HG02973 (cell line): ENCODE results near the gene NEXN.
A peak's percentile ranks its signal among the peaks of the same experiment; 100 is the strongest.

Source experiments
- ATAC-seq: cut with Tn5 transposase; IDR thresholded peaks from one replicate; pipeline ENCODE4 v1.9.1; 2021; ENCODE audit warnings: moderate library complexity; ENCODE audit not compliant: unreplicated experiment

The NEXN gene

DNA sequence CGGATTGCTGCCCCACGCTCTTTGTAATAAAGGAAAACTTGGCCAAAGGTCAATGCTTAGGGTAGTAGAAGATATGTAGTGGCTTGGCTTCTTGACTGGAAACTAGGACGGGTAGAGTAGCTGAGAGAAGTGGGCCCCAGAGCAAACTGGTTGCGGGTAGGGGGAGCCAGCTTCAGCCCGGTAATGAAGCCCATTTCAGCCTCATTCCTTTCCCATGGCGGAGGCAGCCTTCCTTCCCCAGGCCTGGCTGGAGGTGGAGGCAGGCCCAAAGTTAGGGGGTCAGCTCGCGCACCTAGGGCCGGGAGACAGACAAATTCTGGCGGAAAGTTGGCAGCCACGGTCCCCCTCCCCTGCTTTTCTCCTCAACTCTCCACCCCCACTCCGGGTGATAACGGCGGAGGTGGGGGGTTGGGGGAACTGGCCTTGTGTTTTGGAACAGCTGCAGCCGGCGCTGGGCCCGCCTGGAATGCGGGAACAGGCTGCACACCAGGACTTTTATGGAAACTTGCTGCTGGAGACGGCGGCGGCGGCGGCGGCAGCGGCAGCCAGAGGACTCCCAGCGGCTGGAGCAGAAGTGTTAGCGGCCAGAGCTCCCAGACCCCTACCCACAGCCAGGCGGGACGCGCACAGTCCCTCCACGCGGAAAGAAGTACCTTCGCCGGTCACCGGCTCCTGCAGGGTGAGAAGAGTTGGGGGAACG, at the start of gene NEXN:
Gene NEXN (plus strand): TSS at position 544 of the 700 bp plus-strand sequence. CDS start 27,483 bp downstream, outside the sequence.
- no peak for ATAC-seq

DNA sequence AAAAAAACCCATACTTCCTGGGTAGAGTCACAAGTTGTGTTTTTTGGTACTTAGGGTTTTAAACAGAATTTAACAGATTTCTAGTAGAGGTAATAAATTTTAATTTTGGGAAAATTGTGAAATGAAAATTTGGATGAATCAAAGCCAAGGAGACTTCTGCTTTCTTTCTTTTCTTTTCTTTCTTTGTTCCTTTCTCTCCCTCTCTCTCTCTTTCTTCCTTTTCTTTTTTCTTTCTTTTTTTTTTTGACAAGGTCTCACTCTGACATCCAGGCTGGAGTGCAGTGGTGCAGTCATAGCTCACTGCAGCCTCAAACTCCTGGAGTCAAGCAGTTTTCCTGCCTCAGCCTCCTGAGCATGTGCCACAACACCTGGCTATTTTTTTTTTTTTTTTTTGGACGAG, 46.9 kb upstream of the NEXN start:
- no peak for ATAC-seq

DNA sequence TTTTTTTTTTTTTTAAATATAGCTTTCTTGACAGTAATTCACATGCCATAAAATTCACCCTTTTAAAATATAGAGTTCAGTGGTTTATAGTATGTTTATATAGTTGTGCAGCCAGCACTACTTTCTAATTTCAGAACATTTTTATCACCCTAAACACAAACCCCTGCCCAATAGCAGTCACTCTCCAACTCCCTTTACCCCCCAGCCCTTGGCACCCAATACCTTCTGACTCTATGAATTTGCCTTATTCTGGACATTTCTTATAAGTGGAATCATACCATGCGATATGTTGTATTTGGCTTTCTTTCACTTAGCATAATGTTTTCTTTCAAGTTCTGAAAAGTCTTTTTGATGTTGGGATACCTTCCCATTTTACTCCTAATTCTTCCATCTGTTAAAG, 42.5 kb upstream of the NEXN start:
- ATAC-seq: no peak

DNA sequence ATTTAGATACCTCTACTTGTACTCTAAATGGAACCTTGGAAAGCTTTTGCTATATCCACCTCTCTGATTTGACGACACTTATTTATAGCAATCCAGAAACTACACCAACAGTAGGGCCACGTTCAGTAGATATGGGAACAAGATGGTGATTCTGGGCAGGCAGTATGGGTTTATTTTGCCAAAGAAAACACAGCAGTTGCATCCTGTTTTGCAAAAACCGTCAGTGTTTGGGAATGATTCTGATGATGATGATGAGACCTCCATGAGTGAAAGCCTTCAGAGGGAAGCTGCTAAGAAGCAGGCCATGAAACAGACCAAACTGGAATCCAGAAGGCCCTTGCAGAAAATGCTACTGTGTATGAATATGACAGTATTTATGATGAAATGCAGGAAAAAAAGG, 41.5 kb upstream of the NEXN start:
- no peak for ATAC-seq

- ATAC-seq: no peak
Measured at GRCh38 chr1:77847621-77848080, 40.8 kb upstream of the NEXN start.

- ATAC-seq: no peak
Measured at GRCh38 chr1:77850082-77850481, 38.3 kb upstream of the NEXN start.

DNA sequence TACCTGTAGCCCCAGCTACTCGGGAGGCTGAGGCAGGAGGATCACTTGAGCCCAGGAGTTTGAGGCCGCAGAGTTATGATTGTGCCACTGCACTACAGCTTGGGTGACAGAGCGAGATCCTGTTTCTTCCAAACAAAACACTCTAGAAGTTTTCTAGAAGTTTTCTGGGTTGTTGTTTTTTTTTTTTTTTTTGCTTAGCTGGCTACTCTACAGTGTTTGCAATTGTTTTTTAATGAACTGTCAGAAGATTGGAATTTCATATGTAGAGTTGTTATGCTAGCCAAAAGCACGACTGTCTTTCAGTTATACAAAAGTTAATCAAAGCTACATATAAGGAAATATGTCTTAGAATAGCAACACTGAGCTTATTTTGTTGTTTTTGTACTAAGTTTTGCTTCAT, 30.9 kb upstream of the NEXN start:
- ATAC-seq: no peak

DNA sequence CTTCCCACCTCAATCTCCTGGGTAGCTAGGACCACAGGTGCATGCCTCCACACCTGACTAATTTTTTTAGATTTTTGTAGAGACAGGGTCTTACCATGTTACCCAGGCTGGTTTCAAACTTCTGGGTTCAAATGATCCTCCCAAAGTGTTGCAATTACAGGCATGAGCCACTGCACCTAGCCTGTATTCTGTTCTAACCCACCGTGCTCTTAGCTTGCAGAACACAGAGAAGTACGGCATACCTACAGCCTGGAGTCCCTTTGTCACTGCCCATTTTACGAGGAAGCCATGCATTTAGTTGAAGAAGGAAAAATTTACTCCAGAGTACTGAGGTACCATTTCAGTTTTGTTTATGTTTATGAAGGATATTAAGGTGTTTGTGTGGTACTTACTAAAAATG, 29.7 kb upstream of the NEXN start:
- no peak for ATAC-seq

DNA sequence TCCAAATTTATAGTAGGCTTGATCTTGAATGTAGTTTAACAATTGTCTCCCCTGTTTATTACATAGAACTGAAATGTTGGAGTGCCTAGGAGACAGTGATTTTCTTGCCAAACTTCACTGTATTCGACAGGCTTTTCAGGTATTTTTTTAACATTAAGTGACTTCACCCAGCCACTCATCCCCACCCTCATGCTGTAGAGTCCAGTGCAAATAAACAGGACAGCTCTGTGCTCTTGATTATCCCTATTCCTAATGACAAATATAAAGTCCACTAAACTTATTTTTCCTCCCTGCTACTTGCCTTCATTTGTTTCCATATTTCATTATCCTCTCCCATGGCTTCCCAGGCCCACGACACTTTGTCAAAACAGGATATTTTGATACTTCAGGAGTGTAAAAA, 29.2 kb upstream of the NEXN start:
- ATAC-seq: no peak

GRCh38 chr1:77866296-77866695, 22.1 kb upstream of the NEXN start:
- ATAC-seq: no peak

- no peak for ATAC-seq
Measured at GRCh38 chr1:77872645-77873044, 15.8 kb upstream of the NEXN start.

DNA sequence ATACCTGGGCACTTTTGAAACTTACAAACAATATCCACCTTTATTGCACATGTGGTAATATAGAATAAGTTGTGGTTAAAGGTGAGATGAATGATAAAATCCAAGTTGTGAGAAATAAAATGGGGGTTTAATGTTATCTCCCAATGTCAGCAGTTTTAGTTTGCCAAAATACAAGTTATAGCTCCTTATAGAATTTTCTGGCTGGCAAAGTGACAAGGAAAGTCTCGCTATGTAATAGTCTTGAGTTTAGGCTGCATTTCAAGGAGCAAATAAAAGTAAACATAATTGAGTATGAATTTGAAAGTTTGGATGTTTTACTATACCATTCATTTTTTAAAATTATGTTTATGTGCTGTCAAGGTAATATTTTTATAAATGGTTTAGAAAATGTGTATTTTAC, 15.0 kb upstream of the NEXN start:
- no peak for ATAC-seq

DNA sequence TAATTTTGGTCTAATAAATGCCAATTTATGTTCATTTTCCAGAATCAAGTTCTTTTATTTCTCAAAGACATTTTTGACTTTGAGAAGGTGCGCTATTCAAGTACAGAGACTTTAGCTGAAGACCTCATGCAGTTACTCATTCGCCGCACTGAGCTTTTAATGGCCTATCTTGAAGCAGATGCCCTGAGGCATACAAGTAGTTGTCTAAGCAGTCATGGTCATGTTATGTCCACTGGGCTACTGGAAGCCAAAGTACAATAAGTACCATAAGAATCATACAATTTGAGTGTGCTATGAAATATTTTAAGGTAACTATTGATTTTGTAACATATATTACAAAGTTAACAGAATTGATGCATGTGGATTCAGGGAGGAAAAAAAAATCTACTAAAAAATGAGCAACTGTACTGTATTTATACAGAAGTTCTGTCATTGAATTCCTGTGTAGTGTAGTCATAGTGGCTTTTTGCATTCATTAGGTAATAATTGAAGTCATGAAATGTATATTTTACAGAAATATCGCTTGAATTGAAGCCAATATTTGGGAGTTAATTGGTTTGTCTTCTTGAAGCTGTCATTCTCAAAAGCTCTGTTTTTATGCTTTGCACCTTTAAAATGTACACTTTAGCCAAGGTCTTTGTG, 13.5 kb upstream of the NEXN start:
- ATAC-seq: no peak

GRCh38 chr1:77876884-77877283, 11.5 kb upstream of the NEXN start:
- no peak for ATAC-seq

GRCh38 chr1:77881061-77881460, 7.4 kb upstream of the NEXN start:
- ATAC-seq: no peak

DNA sequence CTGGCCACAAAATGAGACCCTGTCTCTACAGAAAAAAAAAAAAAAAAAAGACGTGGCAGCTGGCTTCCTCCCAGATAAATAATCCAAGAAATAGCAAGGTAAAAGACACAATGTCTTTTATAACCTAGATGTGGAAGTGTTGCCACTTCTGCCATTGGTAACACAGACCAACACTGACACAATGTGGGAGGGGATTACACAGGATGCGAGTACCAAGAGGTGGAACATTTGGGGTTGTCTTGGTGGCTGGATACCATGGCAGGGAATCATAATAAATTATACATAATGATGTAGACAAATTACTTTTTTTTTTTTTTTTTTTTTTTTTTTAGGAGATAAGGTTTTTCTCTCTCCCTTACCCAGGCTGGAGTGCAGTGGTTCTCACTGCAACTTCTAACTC, 6.0 kb upstream of the NEXN start:
- ATAC-seq: no peak

DNA sequence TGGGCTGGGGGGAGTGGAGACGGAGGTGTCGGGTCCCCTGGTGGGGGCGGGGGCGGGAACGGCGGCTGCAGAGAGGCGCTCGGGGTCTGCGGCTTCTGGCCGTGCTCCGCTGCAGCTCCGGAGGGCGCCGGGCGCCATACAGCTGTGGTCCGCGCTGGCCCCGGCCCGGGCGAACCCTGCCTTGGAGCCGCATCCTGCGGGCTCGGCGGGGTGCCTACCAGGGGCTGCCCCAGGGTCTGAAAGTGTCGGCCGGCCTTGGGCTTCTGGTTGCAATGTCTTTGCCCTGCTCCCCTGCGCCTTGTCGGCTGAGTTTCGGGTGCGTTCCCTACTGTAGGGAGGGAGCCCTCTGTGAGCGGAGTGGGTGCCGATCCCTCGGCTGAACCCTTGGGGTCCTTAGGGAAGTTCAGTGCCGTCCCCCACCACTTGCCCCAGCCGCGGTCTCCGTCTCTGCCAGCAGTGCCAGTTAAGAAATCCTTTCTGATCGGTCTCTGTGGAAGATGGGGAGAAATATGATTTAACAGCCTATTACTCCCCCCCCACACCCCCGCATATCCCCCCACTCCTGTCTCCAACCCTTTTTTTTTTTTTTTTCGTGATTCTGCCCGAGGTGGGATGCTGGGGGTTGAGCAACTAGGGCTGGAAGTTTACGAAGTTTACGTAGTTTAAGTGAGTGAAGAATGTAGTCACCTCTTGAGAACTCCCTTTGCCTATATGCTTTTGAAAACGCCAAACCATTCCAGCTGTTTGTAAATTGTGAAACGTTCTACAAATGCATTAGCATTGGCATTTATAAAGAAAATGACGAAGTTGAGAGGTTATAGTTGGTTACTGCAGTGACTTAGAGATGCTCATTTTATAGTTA, 588 bp downstream of the NEXN start:
- peak; percentile 65 for ATAC-seq

DNA sequence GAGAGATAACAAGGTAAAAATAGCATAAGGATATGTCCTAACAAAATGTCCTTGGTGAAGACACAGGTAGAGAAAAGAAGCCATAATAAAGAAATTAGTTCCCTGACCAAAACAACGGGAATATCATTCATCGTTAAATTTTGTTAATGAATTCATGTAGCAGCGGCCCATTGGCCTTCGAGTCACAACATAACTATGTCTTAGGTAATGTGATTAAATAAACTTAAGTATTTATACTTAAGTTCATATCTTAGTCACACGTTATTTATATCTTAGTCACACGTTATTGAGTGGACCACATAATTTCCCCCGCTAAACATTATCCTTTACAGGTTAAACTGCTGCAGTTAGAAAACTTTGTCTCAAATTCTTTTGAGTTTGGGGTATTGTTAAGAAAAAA, 1.2 kb downstream of the NEXN start:
- ATAC-seq: no peak

GRCh38 chr1:77891200-77891599, 2.8 kb downstream of the NEXN start:
- ATAC-seq: no peak

GRCh38 chr1:77899647-77900320, 11.4 kb downstream of the NEXN start:
- ATAC-seq: no peak

GRCh38 chr1:77900687-77901293, 12.4 kb downstream of the NEXN start:
- ATAC-seq: peak; percentile 51
